Endothelial cell (in vitro differentiated cells): Measurements from ENCODE around the gene CD33. TPM values are rescaled to one million over a fixed set of nuclear protein-coding genes. Genes with fewer than 3 reads are reported as not detected.

ENCODE experiments used
- DNase-seq: peaks from one replicate; pipeline ENCODE4 v3.0.0; 2021; ENCODE audit warnings: low spot score
- H3K27ac Mint-ChIP-seq: one replicate; pipeline ENCODE4 v1.8.0; 2021; ENCODE audit warnings: mixed read lengths, inconsistent platforms; ENCODE audit not compliant: unreplicated experiment
- H3K27me3 Mint-ChIP-seq: one replicate; pipeline ENCODE4 v1.8.0; 2021; ENCODE audit warnings: mild to moderate bottlenecking, moderate library complexity, mixed read lengths, inconsistent platforms; ENCODE audit not compliant: unreplicated experiment
- H3K36me3 Mint-ChIP-seq: one replicate; pipeline ENCODE4 v1.8.0; 2021; ENCODE audit warnings: mild to moderate bottlenecking, low read depth, mixed read lengths, inconsistent platforms; ENCODE audit not compliant: unreplicated experiment
- H3K4me1 Mint-ChIP-seq: one replicate; pipeline ENCODE4 v1.8.0; 2021; ENCODE audit warnings: mild to moderate bottlenecking, mixed read lengths, inconsistent platforms; ENCODE audit not compliant: unreplicated experiment
- H3K4me3 Mint-ChIP-seq: one replicate; pipeline ENCODE4 v1.8.0; 2021; ENCODE audit warnings: mild to moderate bottlenecking, mixed read lengths, inconsistent platforms; ENCODE audit not compliant: unreplicated experiment
- H3K9me3 Mint-ChIP-seq: one replicate; pipeline ENCODE4 v1.8.0; 2021; ENCODE audit warnings: mixed read lengths, inconsistent platforms; ENCODE audit not compliant: unreplicated experiment
- CTCF ChIP-seq: fragments of 200-600 bp; sonication (generic); IDR thresholded peaks from one replicate; pipeline ENCODE4 v1.5.0; 2021; ENCODE audit warnings: antibody characterized with exemption; ENCODE audit not compliant: unreplicated experiment
- total RNA-seq: library from RNA; stranded (reverse); fragmentation: NEBNext Ultra II Directional; extraction: Animal tissue kit (Norgen Biotek cat#: 25700); gene quantifications from one replicate; pipeline ENCODE4 v1.2.1, GENCODE V29; 2021; ENCODE audit not compliant: unreplicated experiment

Gene CD33
- total RNA-seq, 1 donor from 2014 or later, result 21.7 TPM

DNA sequence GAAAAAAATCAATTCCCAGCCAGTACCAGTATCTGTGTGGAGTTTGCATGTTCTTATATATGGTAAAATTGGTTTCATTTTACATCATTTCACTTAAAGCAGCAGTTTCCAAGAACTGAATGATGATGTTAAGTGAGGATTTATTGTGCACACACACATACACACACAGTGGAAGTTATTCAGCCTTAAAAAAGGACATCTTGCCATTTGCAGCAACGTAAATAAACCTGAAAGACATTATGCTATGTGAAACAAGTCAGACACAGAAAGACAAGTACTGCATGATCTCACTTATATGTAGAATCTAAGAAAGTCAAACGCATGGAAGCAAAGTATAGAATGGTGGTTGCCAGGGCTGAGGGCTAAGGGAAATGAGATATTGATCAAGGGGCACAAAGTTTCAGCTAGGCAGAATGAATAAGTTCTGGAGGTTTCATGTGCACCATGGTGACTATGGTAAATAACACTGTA, 31.3 kb downstream of the CD33 start:
- Mint-ChIP-seq H3K36me3 (peaks cover 5% of the 10 kb centered on the region), H3K27me3 (no peaks in the 10 kb centered on the region), H3K4me1 (peaks cover 14% of the 10 kb centered on the region), H3K27ac (no peak overlapping the region), H3K9me3 (no peaks in the 10 kb centered on the region), H3K4me3 (no peak overlapping the region)
- no peak for DNase-seq
- no peak for TF ChIP-seq CTCF

- Mint-ChIP-seq H3K9me3 (no peaks in the 10 kb centered on the region), H3K4me1 (peaks cover 14% of the 10 kb centered on the region), H3K27ac (no peak overlapping the region), H3K27me3 (no peaks in the 10 kb centered on the region), H3K36me3 (peaks cover 2% of the 10 kb centered on the region), H3K4me3 (no peak overlapping the region)
- no peak for DNase-seq
- no peak for TF ChIP-seq CTCF
Measured at GRCh38 chr19:51257471-51257870, 32.6 kb downstream of the CD33 start.

DNA sequence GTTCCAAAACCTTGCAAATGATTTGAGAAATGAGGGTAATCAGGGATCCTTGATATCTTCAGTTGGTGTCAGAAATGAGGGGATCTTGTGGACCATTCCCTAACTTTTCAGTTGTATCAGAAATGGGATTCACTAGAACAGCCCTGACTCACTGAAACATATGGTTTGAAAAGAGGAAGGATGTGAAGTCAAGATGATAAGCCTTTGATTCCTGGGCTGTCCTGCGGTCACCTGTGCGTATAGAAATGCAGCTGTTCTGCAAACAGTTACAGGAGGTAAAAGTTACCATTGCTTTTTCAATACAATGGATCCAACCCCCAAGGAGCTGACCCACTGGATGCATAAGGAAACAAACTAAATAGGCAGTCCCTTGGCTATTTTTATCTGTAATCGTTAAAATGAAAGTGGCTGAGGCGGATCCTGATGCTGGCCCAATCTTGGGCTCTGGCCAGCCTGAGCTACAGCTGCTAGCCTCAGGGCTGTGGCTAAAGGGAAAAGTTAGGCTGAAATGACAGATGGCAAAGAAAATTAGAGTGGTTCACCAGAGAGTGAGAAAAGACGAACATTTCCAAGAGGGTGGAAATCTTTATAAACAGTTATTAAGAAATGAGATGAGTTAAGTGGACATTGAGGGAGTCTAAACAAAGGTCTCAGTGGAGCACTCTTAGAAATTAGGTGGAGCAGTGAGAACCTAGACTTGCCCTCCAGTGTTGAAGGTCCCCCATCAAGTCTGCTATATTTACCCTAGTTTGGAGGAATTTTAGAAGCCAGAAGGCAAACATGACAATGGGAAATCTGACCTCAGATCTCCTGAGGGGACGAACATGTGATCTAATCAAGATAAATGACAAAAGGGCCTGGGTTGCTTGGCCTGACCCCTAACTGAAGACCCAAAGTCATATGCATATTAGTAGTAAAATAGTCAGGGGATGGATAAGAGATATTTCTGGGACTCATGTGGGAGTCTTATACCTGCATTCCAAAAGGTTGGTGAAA, 33.6 kb downstream of the CD33 start:
- TF ChIP-seq CTCF, result no peak
- DNase-seq, result no peak
- H3K27me3 Mint-ChIP-seq, result no peaks in the 10 kb centered on the region
- no peaks in the 10 kb centered on the region for H3K36me3 Mint-ChIP-seq
- no peaks in the 10 kb centered on the region for H3K9me3 Mint-ChIP-seq
- H3K27ac Mint-ChIP-seq, result peak overlapping the region; percentile 34
- peaks cover 14% of the 10 kb centered on the region for H3K4me1 Mint-ChIP-seq
- H3K4me3 Mint-ChIP-seq, result no peak overlapping the region

GRCh38 chr19:51259348-51260245, 34.7 kb downstream of the CD33 start:
- no peak overlapping the region for H3K4me3 Mint-ChIP-seq
- peak; percentile 66 for DNase-seq
- H3K9me3 Mint-ChIP-seq, result no peaks in the 10 kb centered on the region
- H3K27ac Mint-ChIP-seq, result no peak overlapping the region
- H3K4me1 Mint-ChIP-seq, result peaks cover 14% of the 10 kb centered on the region
- no peaks in the 10 kb centered on the region for H3K27me3 Mint-ChIP-seq
- peak; percentile 67 for TF ChIP-seq CTCF
- no peaks in the 10 kb centered on the region for H3K36me3 Mint-ChIP-seq
